Trophoblast cell (in vitro differentiated cells and primary cell): ENCODE data around the gene EPN2.

ENCODE experiments used
- DNase-seq, 2 donors: peaks; one replicate each; pipeline ENCODE4 v3.0.0-alpha.2; 2016
- H2AFZ ChIP-seq: 2 replicates; pipeline ENCODE4 v1.6.1; 2013; ENCODE audit warnings: low read length, moderate library complexity, mild to moderate bottlenecking; ENCODE audit not compliant: insufficient read depth, poor library complexity
- H2AK5ac ChIP-seq: 2 replicates; pipeline ENCODE4 v1.6.1; 2013; ENCODE audit warnings: mild to moderate bottlenecking, low read length
- H2BK120ac ChIP-seq: 2 replicates; pipeline ENCODE4 v1.6.1; 2013; ENCODE audit warnings: low read length, mild to moderate bottlenecking, moderate library complexity; ENCODE audit not compliant: insufficient read depth, poor library complexity
- H2BK12ac ChIP-seq: 2 replicates; pipeline ENCODE4 v1.6.1; 2013; ENCODE audit warnings: mild to moderate bottlenecking, low read length, moderate library complexity
- H2BK5ac ChIP-seq: 2 replicates; pipeline ENCODE4 v1.6.1; 2013; ENCODE audit warnings: low read length, low read depth, moderate library complexity, mild to moderate bottlenecking; ENCODE audit not compliant: poor library complexity
- H3K14ac ChIP-seq: 2 replicates; pipeline ENCODE4 v1.6.1; 2013; ENCODE audit warnings: mild to moderate bottlenecking, low read length
- H3K18ac ChIP-seq: 2 replicates; pipeline ENCODE4 v1.6.1; 2013; ENCODE audit warnings: mild to moderate bottlenecking, low read length
- H3K23ac ChIP-seq: 2 replicates; pipeline ENCODE4 v1.6.1; 2013; ENCODE audit warnings: low read length
- H3K27ac ChIP-seq: 2 replicates; pipeline ENCODE4 v1.5.1; 2013; ENCODE audit warnings: low read depth, mild to moderate bottlenecking, inconsistent platforms, low read length, moderate library complexity
- H3K27me3 ChIP-seq: 2 replicates; pipeline ENCODE4 v1.6.1; 2013; ENCODE audit warnings: inconsistent platforms, mild to moderate bottlenecking, low read length, moderate library complexity; ENCODE audit not compliant: insufficient read depth
- H3K36me3 ChIP-seq, 2 experiments: 1 replicate in 1 of 2; 2 replicates in 1 of 2; pipeline ENCODE4 v1.6.1; 2013; ENCODE audit warnings: low read length in 2 of 2, mild to moderate bottlenecking in 2 of 2, moderate library complexity in 1 of 2; ENCODE audit not compliant: insufficient read depth in 2 of 2, control insufficient read depth in 1 of 2
- H3K4ac ChIP-seq: 2 replicates; pipeline ENCODE4 v1.6.1; 2013; ENCODE audit warnings: low read depth, mild to moderate bottlenecking, low read length, moderate library complexity
- H3K4me1 ChIP-seq, 2 experiments: 1 replicate in 1 of 2; 2 replicates in 1 of 2; pipeline ENCODE4 v1.6.1; 2013; ENCODE audit warnings: low read length in 2 of 2, mild to moderate bottlenecking in 2 of 2, moderate library complexity in 1 of 2; ENCODE audit not compliant: insufficient read depth in 2 of 2, control insufficient read depth in 1 of 2
- H3K4me2 ChIP-seq: 2 replicates; pipeline ENCODE4 v1.6.1; 2013; ENCODE audit warnings: inconsistent platforms, mild to moderate bottlenecking, low read length, moderate library complexity
- H3K4me3 ChIP-seq: 2 replicates; pipeline ENCODE4 v1.5.1; 2013; ENCODE audit warnings: mild to moderate bottlenecking, low read depth, low read length, inconsistent platforms
- H3K79me1 ChIP-seq: one replicate; pipeline ENCODE4 v1.6.1; 2013; ENCODE audit warnings: low read length
- H3K79me2 ChIP-seq: 2 replicates; pipeline ENCODE4 v1.6.1; 2013; ENCODE audit warnings: low read length, mild to moderate bottlenecking; ENCODE audit not compliant: control insufficient read depth, insufficient read depth, poor library complexity
- H3K9ac ChIP-seq: 2 replicates; pipeline ENCODE4 v1.6.1; 2013; ENCODE audit warnings: mild to moderate bottlenecking, low read length
- H3K9me3 ChIP-seq: 2 replicates; pipeline ENCODE4 v1.6.1; 2013; ENCODE audit warnings: low read depth, mild to moderate bottlenecking, control low read depth, inconsistent platforms, low read length; ENCODE audit not compliant: insufficient read depth
- H4K12ac ChIP-seq: 2 replicates; pipeline ENCODE4 v1.6.1; 2013; ENCODE audit warnings: low read depth, mild to moderate bottlenecking, low read length, moderate library complexity
- H4K8ac ChIP-seq: 2 replicates; pipeline ENCODE4 v1.6.1; 2013; ENCODE audit warnings: low read depth, mild to moderate bottlenecking, low read length, moderate library complexity
- H4K91ac ChIP-seq: one replicate; pipeline ENCODE4 v1.6.1; 2013; ENCODE audit warnings: low read depth, mild to moderate bottlenecking, low read length, moderate library complexity
- WGBS: extraction: QIAGEN DNeasy Blood & Tissue Kit; methylation state at CpG from one replicate; pipeline ENCODE4 v1.1.7; 2013; ENCODE audit warnings: missing lambda C conversion rate; ENCODE audit not compliant: insufficient read length, insufficient coverage; ENCODE audit errors: extremely low coverage; 5-methylcytosine and 5-hydroxymethylcytosine counted together

EPN2 gene

DNA sequence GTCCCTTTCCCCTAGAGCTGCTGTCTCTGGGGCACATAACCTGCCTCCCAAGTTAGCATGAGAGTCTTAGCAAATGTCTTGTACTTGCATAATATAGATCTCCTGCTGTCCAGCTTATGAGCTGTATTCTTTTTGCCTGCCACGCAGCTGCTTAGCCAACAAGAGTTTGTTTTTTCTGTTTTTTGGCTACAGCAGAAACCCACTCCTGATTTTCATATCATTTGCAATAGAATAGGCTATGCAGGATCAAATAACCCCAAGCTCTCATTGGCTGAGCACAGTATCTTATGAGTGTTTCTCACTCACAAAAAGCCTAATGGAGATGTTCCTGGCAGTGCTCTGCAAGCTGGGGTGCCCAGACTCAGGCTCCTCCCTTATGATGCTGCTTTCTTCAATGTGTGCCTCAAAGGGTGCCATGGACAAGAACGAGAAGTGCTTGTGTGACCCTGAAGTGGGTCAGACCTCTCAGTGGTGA, 102.2 kb downstream of the EPN2 start:
- Histone ChIP-seq H4K8ac (no peak overlapping the region), H3K27ac (no peak overlapping the region), H3K18ac (no peak overlapping the region), H2BK5ac (no peak overlapping the region), H3K36me3 (peaks cover 4 to 9% of the 10 kb centered on the region in 2 experiments), H3K23ac (no peak overlapping the region), H3K4ac (no peak overlapping the region), H2BK120ac (no peak overlapping the region), H3K4me1 (peaks cover 14 to 16% of the 10 kb centered on the region in 2 experiments), H2AK5ac (no peak overlapping the region), H3K4me3 (no peak overlapping the region), H3K79me2 (no peaks in the 10 kb centered on the region), H3K79me1 (peaks cover 6% of the 10 kb centered on the region), H4K12ac (no peak overlapping the region), H3K27me3 (no peaks in the 10 kb centered on the region), H2BK12ac (no peak overlapping the region), H4K91ac (no peak overlapping the region), H3K14ac (no peak overlapping the region), H3K4me2 (no peak overlapping the region), H2AFZ (no peak overlapping the region), H3K9ac (no peak overlapping the region), H3K9me3 (no peaks in the 10 kb centered on the region)
- no peak for DNase-seq
- WGBS, result no CpG with 5 or more reads among the region's 2 CpGs

DNA sequence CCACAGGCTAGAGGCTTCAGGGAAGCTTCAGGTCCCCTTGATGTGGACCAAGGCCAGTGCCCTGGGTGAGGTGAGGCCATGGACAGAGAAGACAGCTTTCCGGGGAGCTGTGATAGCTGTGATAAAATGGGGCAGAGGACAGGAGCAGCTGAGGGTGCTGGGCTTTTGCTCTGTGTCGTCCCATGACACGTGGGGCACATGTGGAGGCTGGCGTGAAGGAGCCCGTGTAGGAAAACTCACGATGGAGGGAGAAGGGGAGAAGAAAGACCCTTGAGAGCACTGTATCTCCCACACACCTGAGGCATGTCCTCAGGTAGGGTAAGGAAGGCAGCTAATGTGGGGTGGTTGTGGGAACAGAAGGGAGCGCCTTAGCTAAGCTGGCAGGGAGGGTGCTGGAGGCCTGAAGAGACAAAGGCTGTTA, 104.1 kb downstream of the EPN2 start:
- Histone ChIP-seq H4K91ac (no peak overlapping the region), H3K79me2 (no peaks in the 10 kb centered on the region), H3K4me1 (peaks cover 14 to 16% of the 10 kb centered on the region in 2 experiments), H3K27me3 (no peaks in the 10 kb centered on the region), H3K18ac (no peak overlapping the region), H2AK5ac (no peak overlapping the region), H3K23ac (no peak overlapping the region), H2BK12ac (no peak overlapping the region), H3K79me1 (peaks cover 6% of the 10 kb centered on the region), H4K8ac (no peak overlapping the region), H3K14ac (no peak overlapping the region), H3K9ac (no peak overlapping the region), H2BK5ac (no peak overlapping the region), H3K4ac (no peak overlapping the region), H3K9me3 (no peaks in the 10 kb centered on the region), H3K36me3 (peaks cover 1 to 4% of the 10 kb centered on the region in 2 experiments), H4K12ac (no peak overlapping the region), H3K27ac (no peak overlapping the region), H3K4me3 (no peak overlapping the region), H3K4me2 (no peak overlapping the region), H2AFZ (no peak overlapping the region), H2BK120ac (no peak overlapping the region)
- no peak for DNase-seq
- no CpG with 5 or more reads among the region's 7 CpGs for WGBS

DNA sequence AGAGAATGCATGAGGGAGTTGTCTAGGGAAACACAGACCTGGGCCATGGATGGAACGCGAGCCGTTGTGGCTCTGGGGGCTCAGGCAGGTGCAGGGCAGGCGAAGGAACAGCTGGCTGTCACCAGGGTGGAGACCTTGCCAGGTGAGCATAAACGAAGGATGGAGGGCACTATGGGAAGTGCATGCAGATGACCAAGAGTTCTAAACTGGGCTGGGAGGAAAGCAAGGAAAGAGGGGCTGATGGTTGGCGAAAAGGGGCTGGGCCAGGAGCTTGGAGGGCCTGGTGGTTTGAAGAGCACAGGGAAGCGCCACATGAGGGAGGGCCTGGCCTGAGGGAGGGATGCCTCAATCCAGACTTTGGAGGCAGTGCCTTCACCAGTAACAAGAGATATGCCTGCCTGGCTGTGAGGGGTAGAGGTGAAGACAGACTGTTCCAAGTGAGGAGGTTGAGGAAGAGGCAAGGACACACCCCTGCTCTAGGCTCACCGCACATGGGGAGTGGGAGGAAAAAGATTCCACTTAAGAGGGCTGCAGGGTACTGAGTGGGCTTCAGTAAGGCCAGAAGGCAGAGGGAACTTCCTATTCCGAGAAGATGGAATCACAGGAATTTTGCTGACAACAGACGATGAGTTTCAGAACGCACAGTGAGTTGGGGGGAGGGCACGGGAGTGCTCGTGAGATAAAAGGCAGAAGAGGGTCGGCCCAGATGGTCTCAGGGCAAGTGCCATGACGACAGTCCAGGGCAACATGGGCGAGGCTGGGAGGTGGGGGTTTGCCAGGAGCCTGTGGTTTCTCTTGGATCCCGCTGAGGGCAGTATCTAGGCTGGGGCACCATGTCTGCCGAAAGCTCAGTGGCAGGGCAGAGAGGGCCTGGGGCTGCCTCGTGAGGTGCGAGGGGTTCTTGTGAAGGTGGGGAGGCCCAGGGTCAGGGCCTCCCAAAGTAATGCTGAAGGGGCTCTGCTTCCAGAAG, 104.8 kb downstream of the EPN2 start:
- H3K23ac ChIP-seq, result no peak overlapping the region
- H3K4ac ChIP-seq, result no peak overlapping the region
- H3K27ac ChIP-seq, result peak overlapping the region; percentile 10
- H4K8ac ChIP-seq, result no peak overlapping the region
- H3K79me1 ChIP-seq, result peaks cover 6% of the 10 kb centered on the region
- H3K18ac ChIP-seq, result peak overlapping the region; percentile 11
- peak overlapping the region; percentile 4 for H2BK5ac ChIP-seq
- DNase-seq, result peak in 1 of 2 donors; percentile 30
- H3K4me1 ChIP-seq, result peaks cover 16 to 17% of the 10 kb centered on the region in 2 experiments
- H2AFZ ChIP-seq, result peak overlapping the region; percentile 12
- H4K12ac ChIP-seq, result no peak overlapping the region
- H3K9me3 ChIP-seq, result no peaks in the 10 kb centered on the region
- H4K91ac ChIP-seq, result peak overlapping the region; percentile 48
- H3K9ac ChIP-seq, result no peak overlapping the region
- no peak overlapping the region for H2BK12ac ChIP-seq
- H3K4me2 ChIP-seq, result peak overlapping the region; percentile 11
- H2BK120ac ChIP-seq, result peak overlapping the region; percentile 18
- H3K4me3 ChIP-seq, result peak overlapping the region; percentile 13
- no peaks in the 10 kb centered on the region for H3K79me2 ChIP-seq
- H3K27me3 ChIP-seq, result no peaks in the 10 kb centered on the region
- H2AK5ac ChIP-seq, result peak overlapping the region; percentile 16
- H3K14ac ChIP-seq, result peak overlapping the region; percentile 14
- H3K36me3 ChIP-seq, result no peaks in the 10 kb centered on the region
- no CpG with 5 or more reads among the region's 20 CpGs for whole genome bisulfite sequencing

DNA sequence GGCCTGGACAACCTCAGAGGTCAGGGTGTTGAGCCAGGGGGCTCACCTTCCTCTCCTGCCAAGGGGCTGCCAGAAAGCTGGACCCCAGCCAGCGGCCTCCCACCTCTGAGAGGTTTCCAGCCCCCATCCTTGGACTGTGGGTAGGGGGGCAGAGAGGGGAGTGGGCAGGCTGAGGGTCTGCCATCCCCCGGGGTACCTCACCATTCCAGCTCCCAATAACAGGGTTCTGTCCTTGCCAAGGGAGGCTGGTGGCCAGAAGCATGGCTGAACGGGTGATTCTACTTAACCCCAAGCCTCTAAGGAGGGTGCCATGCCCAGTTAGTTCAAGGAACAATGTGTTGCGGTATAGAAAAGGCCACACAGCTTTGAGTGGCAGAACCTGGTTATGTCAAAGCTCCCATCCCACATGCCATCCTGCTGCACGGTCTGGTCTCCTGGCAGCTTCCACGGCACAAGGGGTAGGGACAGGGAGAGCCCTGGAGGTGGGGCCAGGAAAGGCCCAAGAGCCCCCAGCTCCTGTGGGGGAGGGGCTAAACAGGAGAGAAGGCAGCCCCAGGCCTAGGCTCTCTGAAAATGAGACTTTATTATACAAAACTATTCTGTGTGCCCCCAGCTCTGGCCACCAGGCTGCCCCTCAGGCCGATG, 105.6 kb downstream of the EPN2 start:
- Histone ChIP-seq H3K4me2 (peak overlapping the region; percentile 11), H2AK5ac (peak overlapping the region; percentile 16), H2AFZ (no peak overlapping the region), H4K8ac (no peak overlapping the region), H3K79me1 (peaks cover 6% of the 10 kb centered on the region), H3K36me3 (no peaks in the 10 kb centered on the region), H3K9me3 (no peaks in the 10 kb centered on the region), H4K91ac (peak overlapping the region; percentile 48), H3K9ac (no peak overlapping the region), H4K12ac (no peak overlapping the region), H3K4me1 (peaks cover 16 to 21% of the 10 kb centered on the region in 2 experiments), H3K79me2 (no peaks in the 10 kb centered on the region), H2BK120ac (peak overlapping the region; percentile 18), H3K27ac (no peak overlapping the region), H3K27me3 (no peaks in the 10 kb centered on the region), H3K4ac (no peak overlapping the region), H2BK5ac (no peak overlapping the region), H2BK12ac (no peak overlapping the region), H3K18ac (no peak overlapping the region), H3K14ac (peak overlapping the region; percentile 14), H3K23ac (no peak overlapping the region), H3K4me3 (no peak overlapping the region)
- DNase-seq, result no peak
- no CpG with 5 or more reads among the region's 7 CpGs for WGBS
